ENCODE results near the gene P2RY14. TPM values are rescaled to one million over a fixed set of nuclear protein-coding genes. Genes with fewer than 3 reads are reported as not detected.

P2RY14 gene
- total RNA-seq, 2 donors from 2014 or later = 0.14 to 0.68 TPM

DNA sequence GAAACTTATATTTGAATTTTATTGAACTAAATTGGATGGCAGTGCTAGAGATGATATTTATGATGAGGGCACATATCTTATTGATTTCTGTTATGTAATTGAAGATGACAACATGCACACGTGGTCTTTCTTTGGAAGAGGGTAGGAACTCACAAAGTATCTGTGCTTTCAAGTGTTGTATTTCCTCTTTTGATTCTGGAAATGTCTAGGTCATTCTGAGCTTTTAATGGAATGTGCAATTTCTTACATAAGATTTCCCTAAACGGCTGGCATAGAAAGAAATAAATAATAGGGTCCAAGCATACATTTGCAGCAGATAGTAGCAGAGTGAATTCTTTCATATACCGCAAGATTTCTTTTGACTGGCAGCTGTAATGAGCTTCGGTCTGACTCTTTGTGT, 65.2 kb downstream of the P2RY14 start:
- DNase-seq (ENCODE audit: low spot score in 2 of 2) (no peak), ATAC-seq (no peak)
- Mint-ChIP-seq H3K36me3 (no peaks in the 10 kb centered on the region), H3K9me3 (no peaks in the 10 kb centered on the region), H3K27ac (no peak overlapping the region)

DNA sequence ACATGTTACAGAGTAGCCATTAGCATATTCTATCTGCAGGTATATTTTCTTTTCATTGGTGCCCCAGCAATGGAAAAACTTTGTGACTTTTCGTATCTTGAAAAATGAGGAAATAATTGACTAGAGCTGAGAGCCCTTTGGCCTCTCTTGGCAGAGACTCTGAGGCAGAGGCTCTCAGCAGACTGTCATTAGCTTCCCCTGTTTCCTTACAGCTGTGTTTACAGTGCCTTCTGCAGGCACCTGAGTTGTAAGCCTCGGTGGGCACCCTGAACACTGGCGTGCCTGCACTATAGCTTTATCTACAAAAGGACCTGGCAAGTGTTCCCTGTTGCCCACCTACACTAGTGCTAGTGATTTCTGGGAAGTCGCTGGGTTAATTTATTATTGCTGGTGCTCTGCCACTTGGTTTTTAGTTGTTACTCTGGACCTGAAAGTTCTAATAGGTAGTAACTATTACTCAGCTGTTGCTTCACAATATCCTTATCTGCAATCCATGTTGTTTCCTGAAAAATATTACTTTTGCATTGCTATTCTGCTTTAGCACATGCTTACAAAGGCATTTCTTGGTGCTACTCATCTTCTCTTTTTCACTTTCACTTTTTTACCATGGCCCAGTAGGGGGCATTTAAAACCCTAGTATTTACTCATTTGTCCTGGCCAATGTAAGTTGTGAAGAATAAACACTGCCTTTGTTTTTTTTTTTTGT, 67.5 kb downstream of the P2RY14 start:
- no peak for DNase-seq (ENCODE audit: low spot score in 2 of 2)
- Mint-ChIP-seq H3K36me3 (no peaks in the 10 kb centered on the region), H3K27ac (peak overlapping the region; percentile 92 to 98), H3K9me3 (no peaks in the 10 kb centered on the region)
- peak in 1 of 2 donors; percentile 30 for ATAC-seq

DNA sequence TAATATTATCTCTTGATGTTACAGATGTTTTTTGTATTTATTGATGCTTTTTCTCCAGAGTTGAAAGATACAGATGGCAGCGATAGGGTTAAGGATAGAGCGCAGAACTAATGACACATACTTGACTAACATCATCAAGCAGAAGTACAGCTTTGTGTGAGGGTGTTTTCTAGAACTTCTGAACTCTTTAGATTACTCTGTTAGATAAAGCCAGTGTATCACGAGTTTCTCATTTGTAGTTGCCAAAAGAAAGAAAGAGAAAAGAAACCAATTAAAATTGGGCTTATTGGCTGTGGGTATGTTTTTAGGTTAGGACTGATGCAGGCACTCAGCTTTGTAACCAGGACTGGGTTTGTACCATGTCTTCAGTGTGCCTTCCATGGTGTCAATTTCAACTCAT, 68.7 kb downstream of the P2RY14 start:
- ATAC-seq = peak; percentile 70 to 74

DNA sequence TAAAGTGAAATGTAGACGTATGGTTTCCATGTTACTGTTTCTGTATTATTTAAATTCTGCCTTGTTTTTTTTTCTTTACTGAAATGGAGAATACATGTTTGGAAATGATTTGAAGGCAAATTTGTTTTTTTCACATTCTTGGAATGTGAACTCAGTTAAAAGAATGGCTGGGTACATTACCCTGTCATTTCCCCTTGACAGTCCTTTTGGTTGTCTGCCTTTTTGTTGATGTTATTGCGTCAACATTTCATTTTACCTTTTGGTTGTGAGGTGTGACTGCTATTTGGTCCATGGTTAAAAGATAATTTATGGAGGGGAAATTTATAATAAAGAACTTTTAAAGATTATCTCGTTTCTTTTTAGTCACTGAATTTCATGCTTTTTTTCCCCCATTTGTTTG, 72.1 kb downstream of the P2RY14 start:
- ATAC-seq = peak in 1 of 2 donors; percentile 37
- Mint-ChIP-seq H3K9me3 (peaks cover 0 to under 1% of the 10 kb centered on the region in 2 donors), H3K27ac (peak overlapping the region; percentile 98), H3K36me3 (peaks cover 5 to 12% of the 10 kb centered on the region in 2 donors)
- DNase-seq (ENCODE audit: low spot score in 2 of 2) = no peak

More for the DNA sequence above, 68.7 kb downstream of the P2RY14 start:
- Mint-ChIP-seq H3K27ac (peak overlapping the region; percentile 92 to 98), H3K9me3 (no peaks in the 10 kb centered on the region), H3K36me3 (no peaks in the 10 kb centered on the region)
- DNase-seq (ENCODE audit: low spot score in 2 of 2) = no peak

DNA sequence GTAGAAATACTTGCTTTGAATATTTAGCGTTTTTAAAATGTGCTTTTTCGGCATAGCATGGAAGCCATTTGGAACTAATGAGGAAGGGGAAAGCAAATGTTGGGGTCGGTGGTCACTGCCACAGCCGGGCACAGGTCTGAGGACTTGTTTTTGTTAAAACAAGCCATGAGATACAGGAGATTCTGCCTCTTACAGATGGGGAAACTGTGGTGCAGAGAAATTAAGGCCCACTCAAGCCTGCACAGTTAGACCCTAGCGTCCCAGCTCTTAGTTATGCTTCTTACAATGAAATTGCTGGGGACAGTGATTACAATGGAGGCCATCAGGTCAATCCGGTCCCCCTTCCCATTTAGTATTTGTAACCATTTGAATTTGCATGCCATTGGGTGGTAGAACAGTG, 72.9 kb downstream of the P2RY14 start:
- no peak for ATAC-seq
- peaks cover 13 to 20% of the 10 kb centered on the region in 2 donors for H3K36me3 Mint-ChIP-seq
- peaks cover 0 to 2% of the 10 kb centered on the region in 2 donors for H3K9me3 Mint-ChIP-seq
- DNase-seq (ENCODE audit: low spot score in 2 of 2) = no peak
- H3K27ac Mint-ChIP-seq = peak overlapping the region; percentile 98

DNA sequence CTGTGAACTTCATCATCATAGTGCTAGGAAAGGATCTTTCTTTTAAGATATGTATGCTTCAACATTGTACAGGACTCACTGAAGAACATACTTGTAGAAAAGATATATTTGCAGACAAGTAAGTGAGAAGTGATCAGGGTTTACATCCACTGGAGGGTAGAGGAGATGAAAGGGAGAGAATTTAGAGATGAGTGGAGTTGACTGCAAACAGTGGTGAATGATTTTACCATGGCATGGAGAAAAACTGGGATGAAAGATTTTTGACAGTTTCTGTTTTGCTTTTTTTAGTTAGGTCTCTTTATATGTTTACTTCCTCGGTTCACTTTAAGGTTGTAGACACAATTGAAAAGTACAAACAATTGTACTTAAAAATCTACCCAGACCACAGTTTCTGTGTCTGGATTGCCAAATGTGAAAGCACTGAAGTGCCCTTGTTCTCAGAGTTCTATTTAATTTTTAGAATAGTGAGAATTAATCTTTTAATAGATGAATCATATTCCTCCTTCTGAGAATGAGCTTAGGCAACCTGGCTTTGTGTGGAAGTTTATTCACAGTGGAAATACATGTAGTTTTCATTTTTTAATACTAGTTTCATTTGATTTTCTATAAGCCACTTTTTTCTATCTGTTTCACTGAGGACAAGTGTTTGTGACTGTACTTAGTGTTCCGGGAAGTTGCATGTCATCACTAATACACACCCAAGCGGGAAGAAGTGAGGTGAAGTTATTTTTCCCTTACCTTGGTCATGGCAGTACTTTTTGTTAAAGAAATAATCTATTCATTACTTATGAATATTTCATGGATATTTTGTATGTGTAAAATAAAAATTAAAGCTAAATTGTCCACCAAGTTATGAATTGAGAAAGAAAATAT, 73.6 kb downstream of the P2RY14 start:
- DNase-seq (ENCODE audit: low spot score in 2 of 2) (no peak), ATAC-seq (peak; percentile 31 to 43)
- H3K36me3 Mint-ChIP-seq = peaks cover 20 to 27% of the 10 kb centered on the region in 2 donors

DNA sequence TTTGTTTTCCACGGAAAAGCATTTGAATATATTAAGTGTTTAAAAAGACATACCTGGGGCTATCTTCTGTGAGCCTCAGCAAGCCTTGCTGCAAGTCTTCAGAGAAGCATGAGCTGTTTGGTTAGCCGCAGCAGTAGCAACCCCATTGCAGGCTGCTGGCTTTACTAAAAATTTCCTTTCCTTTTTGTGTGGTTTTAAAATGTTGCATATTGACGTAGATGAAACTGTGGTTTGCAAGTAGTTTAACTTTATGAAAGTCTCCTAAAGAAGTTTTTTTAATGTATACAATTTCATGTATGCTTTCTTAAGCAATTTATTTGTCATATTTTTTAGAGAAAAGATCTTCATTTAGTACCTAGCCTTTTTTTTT, 75.3 kb downstream of the P2RY14 start, which contains the start of gene GPR171:
Gene GPR171 (minus strand): TSS at position 166 of the 370 bp plus-strand sequence. CDS start 3,830 bp downstream, outside the sequence.
- ATAC-seq (peak; percentile 75 to 88), DNase-seq (ENCODE audit: low spot score in 2 of 2) (peak; percentile 64 to 69)
- peaks cover 35 to 43% of the 10 kb centered on the region in 2 donors for H3K36me3 Mint-ChIP-seq
- peaks cover 0 to 7% of the 10 kb centered on the region in 2 donors for H3K9me3 Mint-ChIP-seq
- H3K27ac Mint-ChIP-seq = peak within 1 kb of the TSS; percentile 98 to 99

More for the DNA sequence above, 73.6 kb downstream of the P2RY14 start:
- Mint-ChIP-seq H3K9me3 (peaks cover 0 to 2% of the 10 kb centered on the region in 2 donors), H3K27ac (peak overlapping the region; percentile 98)

DNA sequence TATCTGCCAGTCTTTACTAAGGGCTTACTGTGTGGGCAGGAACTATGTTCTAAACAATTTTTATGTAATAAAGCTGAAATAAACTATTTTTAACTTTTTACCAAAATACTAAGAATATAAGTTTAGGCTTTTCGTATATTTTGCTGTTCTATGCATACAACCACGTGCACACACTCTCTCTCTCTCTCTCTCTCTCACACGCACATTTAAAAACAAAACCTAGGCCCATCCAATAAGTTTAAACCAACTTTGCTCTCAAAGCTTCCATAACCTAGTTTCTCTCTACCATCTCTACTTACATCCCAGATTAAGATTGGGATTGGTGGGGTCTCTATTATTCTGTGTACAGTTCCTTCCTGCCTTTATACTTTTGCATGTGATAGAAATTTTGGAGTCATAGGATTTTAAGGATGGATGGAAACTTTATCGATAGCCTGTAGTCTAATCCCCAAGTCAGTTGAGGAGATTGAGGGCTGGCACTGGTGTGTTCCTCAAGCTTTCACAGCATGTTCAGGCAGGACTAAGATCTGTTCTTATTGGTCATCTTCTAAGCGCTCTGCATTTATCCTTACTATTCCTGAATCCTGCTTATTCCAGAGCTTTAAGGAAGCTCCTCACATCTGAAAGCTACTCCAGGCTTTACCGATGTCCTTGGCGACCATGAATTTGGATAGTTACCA, 77.2 kb downstream of the P2RY14 start:
- H3K9me3 Mint-ChIP-seq = peaks cover 0 to 7% of the 10 kb centered on the region in 2 donors
- no peak for ATAC-seq
- DNase-seq (ENCODE audit: low spot score in 2 of 2) = no peak
- H3K27ac Mint-ChIP-seq = peak overlapping the region; percentile 93 to 99
- peaks cover 35 to 55% of the 10 kb centered on the region in 2 donors for H3K36me3 Mint-ChIP-seq

DNA sequence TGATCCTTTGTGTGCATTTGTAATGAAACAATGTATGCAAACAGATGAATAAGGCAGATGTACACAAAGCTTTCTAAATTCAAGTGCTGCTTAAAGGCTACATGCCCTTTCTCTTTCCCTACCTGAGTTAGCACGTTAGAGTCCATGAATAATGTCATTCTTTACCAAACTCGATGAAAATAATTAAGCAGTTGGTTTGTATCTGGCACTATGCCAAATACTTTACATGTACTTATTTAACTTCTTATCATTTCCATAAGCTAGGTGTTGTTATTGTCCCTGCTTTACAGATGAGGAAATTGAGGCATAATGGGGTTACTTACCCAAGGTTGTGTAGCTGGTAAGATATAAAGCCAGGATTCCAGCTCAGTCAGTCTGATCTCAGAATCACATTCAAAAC, 77.8 kb downstream of the P2RY14 start:
- ATAC-seq (no peak), DNase-seq (ENCODE audit: low spot score in 2 of 2) (no peak)
- H3K27ac Mint-ChIP-seq = peak overlapping the region; percentile 93 to 99
- H3K9me3 Mint-ChIP-seq = peaks cover 0 to 7% of the 10 kb centered on the region in 2 donors
- peaks cover 35 to 55% of the 10 kb centered on the region in 2 donors for H3K36me3 Mint-ChIP-seq

DNA sequence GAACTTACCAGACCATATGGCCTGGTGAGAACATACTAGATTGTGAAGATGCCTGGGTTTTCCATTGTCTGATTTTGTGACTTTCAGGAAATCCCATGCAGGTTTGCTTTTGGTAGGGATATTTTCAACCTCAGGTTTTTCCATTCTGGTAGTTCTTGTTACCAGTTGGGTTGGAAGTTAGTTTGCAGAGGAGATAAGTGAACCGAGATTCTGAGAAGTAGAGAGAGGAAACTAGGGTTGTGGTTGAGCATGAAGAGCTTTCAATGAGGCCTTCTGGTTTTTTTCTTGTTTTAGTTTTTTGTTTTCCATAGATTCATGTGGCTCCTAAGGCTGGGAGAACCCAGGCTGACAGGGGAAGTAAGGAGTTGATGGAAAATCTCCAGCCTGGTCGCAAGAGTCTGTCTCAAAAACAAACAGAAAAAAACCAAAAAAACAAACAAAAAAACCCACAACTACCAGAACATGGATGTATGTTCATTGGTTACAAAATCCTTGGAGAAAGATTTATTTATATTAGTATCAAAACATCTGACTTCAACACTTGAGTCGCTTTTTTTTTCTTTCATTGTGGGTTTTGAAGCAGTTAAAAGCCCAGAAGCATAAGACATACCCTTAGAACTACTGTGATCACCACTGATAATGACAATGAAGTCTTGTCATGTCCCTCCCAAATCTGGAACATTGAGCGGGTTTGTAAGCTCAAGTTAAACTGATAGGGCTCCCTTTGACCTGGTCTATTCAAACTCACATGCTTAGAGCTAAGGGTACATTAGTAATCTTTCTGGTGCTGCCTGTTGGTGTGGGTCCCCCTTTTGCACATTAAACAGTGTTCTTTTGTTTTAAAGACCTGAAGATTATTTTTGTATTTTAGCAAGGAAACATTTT, 78.5 kb downstream of the P2RY14 start:
- Mint-ChIP-seq H3K27ac (peak overlapping the region; percentile 93 to 99), H3K36me3 (peaks cover 35 to 55% of the 10 kb centered on the region in 2 donors), H3K9me3 (peaks cover 0 to 7% of the 10 kb centered on the region in 2 donors)
- ATAC-seq (peak in 1 of 2 donors; percentile 13), DNase-seq (ENCODE audit: low spot score in 2 of 2) (no peak)

DNA sequence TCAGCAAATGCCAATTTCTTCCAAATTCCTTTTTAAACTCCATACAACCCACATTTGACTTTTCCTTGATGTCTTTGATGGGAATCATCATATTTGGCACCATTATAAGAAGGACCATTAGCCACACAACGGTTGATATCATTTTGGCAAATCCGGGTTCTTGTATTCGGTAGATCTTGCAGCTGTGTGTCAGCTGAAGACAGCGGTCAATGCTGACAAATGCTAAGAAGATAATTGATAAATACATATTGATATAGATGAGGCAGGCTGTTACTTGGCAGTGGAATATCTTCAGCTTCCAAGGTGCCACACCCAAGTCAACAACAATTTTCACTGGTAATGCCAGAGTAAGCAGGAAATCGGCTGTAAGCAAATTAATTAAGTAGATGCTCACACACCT, 79.5 kb downstream of the P2RY14 start:
- no peak for DNase-seq (ENCODE audit: low spot score in 2 of 2)
- Mint-ChIP-seq H3K9me3 (peaks cover 5 to 7% of the 10 kb centered on the region in 2 donors), H3K27ac (peak overlapping the region; percentile 93 to 99), H3K36me3 (peaks cover 35 to 64% of the 10 kb centered on the region in 2 donors)
- no peak for ATAC-seq

DNA sequence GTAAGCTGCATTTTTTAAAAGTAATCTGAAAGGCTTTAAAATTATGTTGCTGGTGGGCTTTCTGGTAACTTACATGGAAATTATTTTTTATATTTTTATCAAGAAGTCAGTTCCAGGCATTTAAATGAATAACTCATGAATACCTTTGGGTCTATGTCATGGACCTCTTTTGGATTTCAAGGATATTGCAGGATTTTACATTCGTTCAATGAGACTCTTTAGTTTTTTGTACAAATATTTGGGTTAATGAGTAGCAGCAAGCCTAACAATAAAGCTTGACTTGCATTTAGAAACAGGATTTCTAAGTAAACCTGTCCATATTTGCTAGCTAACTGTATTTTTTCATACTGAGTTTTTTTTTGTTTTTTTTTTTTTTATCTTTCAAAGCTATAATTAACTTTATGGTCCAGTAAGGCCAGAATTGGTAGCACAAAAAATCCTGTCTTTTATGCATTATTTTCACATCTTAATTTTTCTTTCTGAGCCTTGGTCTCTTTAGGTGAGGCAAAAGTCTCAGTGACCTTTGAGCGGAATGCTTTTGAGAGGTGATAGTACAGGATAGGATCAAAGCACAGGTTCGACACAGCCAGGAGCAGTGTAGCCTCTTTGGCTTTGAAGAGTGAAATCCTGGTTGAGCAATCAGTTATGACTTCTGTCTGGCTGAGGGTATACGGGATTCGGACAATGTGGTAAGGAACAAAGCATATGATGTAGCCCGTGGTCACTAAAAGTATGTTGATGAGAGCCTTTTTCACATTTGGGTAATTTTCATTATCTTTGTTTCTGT, 80.2 kb downstream of the P2RY14 start:
- DNase-seq (ENCODE audit: low spot score in 2 of 2) (no peak), ATAC-seq (no peak)
- peaks cover 35 to 68% of the 10 kb centered on the region in 2 donors for H3K36me3 Mint-ChIP-seq
- H3K27ac Mint-ChIP-seq = peak overlapping the region; percentile 72 to 93
- peaks cover 6 to 7% of the 10 kb centered on the region in 2 donors for H3K9me3 Mint-ChIP-seq

DNA sequence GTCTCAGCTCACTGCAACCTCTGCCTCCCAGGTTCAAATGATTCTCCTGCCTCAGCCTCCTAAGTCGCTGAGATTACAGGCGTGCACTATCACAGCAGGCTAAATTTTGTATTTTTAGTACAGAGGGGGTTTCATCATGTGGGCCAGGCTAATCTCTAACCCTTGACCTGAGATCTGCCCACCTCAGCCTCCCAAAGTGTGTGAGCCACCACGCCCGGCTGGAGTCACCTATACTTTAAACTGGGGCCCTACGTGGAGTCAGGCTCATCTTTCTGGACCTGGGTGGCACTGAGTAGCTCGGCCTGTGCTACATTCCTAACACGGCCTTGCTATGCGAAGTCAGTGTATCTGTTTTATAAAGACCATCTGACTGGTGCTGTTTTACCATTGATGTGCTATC, 81.1 kb downstream of the P2RY14 start:
- Mint-ChIP-seq H3K9me3 (peaks cover 7 to 10% of the 10 kb centered on the region in 2 donors), H3K36me3 (peaks cover 35 to 75% of the 10 kb centered on the region in 2 donors), H3K27ac (no peak overlapping the region)
- ATAC-seq = no peak
- no peak for DNase-seq (ENCODE audit: low spot score in 2 of 2)

DNA sequence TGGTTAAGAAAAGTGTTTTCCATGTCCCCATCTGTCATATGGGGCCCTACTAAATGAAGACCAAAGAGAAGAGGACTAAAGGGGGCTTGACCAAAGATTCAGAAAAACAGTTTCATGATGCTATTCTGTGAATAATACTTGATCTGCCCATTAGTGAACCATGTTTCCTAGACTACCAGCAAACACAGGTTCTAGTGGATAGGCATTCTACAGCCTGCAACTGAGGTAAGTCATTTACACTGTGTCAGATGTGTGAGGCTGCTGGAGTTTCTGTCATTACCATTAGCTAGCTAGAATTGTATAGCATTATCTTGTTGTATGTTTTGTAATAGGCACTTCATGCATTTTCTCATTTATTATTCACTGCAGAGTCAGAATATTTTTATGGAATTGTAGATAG, 81.9 kb downstream of the P2RY14 start:
- peaks cover 33 to 68% of the 10 kb centered on the region in 2 donors for H3K36me3 Mint-ChIP-seq
- peak; percentile 21 to 43 for ATAC-seq
- peak overlapping the region in 1 of 2 donors; percentile 23 for H3K27ac Mint-ChIP-seq

DNA sequence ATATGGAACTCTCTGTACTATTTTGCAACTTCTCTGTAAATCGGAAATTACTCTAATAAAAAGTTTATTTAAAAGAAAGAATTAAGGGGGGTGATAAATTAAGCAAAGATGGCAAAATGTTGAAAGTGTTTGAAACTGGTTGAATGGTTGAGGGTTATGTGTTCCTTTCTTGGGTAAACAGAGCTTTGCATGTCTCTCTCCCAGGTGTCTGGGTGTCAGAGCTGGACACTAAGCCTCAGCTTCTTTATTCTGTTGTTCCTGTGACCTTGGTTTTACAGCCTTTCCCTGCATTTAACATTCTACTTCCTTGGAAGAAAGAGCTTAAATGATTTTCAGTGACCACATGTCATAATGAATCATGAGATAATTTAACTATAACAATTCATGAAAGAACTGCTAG, 82.5 kb downstream of the P2RY14 start:
- peaks cover 10 to 16% of the 10 kb centered on the region in 2 donors for H3K9me3 Mint-ChIP-seq
- no peak for ATAC-seq
- peaks cover 33 to 68% of the 10 kb centered on the region in 2 donors for H3K36me3 Mint-ChIP-seq
- H3K27ac Mint-ChIP-seq = peak overlapping the region; percentile 13 to 23
- no peak for DNase-seq (ENCODE audit: low spot score in 2 of 2)

More for the DNA sequence above, 81.9 kb downstream of the P2RY14 start:
- DNase-seq (ENCODE audit: low spot score in 2 of 2) = no peak
- peaks cover 7 to 10% of the 10 kb centered on the region in 2 donors for H3K9me3 Mint-ChIP-seq

Data from activated naive CD4-positive, alpha-beta T cell treated with anti-CD3 and anti-CD28 coated beads, Interleukin-2, amount 50 U/mL, for 72 hours (primary cell).